Measurements from ENCODE around the gene SYNE3.

GRCh38 chr14:95508377-95508776, 8.1 kb downstream of the SYNE3 start:
- TF ChIP-seq CTCF (IDR thresholded peaks at IDR 0.05; ENCODE audit: low read length) (no peak), EZH2 (IDR thresholded peaks at IDR 0.05; ENCODE audit: borderline replicate concordance, low read length) (no peak)

Measured in OCI-LY1 (cell line).